Measurements from ENCODE around the gene STARD7. TPM values are rescaled to one million over a fixed set of nuclear protein-coding genes. Genes with fewer than 3 reads are reported as not detected.

Gene STARD7
- total RNA-seq, 1 donor from 2014 or later: 100 TPM

GRCh38 chr2:96241227-96241626 lies 32.6 kb upstream of the STARD7 start:
- Mint-ChIP-seq H3K36me3 (ENCODE audit: unreplicated experiment) (no peaks in the 10 kb centered on the region), H3K9me3 (ENCODE audit: unreplicated experiment) (peaks cover 4% of the 10 kb centered on the region), H3K4me1 (ENCODE audit: low read depth, unreplicated experiment) (peaks cover 4% of the 10 kb centered on the region), H3K27ac (ENCODE audit: unreplicated experiment) (no peak overlapping the region), H3K27me3 (ENCODE audit: unreplicated experiment) (peaks cover 5% of the 10 kb centered on the region), H3K4me3 (ENCODE audit: unreplicated experiment) (no peak overlapping the region)
- no peak for DNase-seq
- no peak for TF ChIP-seq CTCF (IDR thresholded peaks at IDR 0.05; ENCODE audit: partially characterized antibody, unreplicated experiment)

DNA sequence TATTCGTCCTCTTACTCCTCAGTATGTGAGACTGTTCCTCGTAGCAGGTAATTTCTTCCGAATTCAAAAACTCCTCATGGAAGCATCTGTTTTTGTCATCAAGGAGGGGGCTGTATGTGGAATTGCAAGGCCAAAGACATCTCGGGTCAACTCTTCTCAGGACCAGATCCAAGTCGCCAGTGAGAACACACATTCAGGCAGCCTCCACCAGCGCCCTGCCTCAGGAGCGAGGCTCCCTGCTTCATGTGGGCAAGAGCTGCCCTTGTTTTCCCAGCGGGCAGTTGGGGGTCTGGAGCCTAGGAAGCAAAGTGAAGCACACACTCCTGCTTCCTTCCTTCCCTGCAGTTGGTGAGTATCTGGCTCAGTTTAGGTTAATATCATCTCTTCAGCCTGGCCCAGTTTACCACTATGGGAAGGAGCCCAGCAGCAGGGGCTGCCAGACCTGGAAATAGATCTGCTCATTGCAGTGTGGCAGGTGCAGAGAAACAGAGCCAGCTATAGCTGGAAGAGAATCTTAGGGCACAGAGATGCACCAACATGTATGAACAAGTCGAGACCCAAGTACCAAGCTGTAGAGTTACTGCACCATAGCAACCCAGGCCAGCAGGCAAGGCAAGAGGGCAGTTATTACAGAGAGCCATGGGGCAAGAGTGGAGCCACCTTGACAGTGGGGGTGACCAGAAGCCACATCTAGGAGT lies 31.9 kb upstream of the STARD7 start:
- Mint-ChIP-seq H3K4me1 (ENCODE audit: low read depth, unreplicated experiment) (peaks cover 4% of the 10 kb centered on the region), H3K27me3 (ENCODE audit: unreplicated experiment) (peaks cover 5% of the 10 kb centered on the region), H3K36me3 (ENCODE audit: unreplicated experiment) (no peaks in the 10 kb centered on the region), H3K27ac (ENCODE audit: unreplicated experiment) (no peak overlapping the region), H3K4me3 (ENCODE audit: unreplicated experiment) (no peak overlapping the region), H3K9me3 (ENCODE audit: unreplicated experiment) (peaks cover 1% of the 10 kb centered on the region)
- TF ChIP-seq CTCF (IDR thresholded peaks at IDR 0.05; ENCODE audit: partially characterized antibody, unreplicated experiment): no peak
- DNase-seq: no peak

GRCh38 chr2:96239745-96240264 lies 31.2 kb upstream of the STARD7 start:
- no peaks in the 10 kb centered on the region for H3K9me3 Mint-ChIP-seq (ENCODE audit: unreplicated experiment)
- no peaks in the 10 kb centered on the region for H3K36me3 Mint-ChIP-seq (ENCODE audit: unreplicated experiment)
- H3K4me3 Mint-ChIP-seq (ENCODE audit: unreplicated experiment): no peak overlapping the region
- H3K27me3 Mint-ChIP-seq (ENCODE audit: unreplicated experiment): peaks cover 5% of the 10 kb centered on the region
- H3K27ac Mint-ChIP-seq (ENCODE audit: unreplicated experiment): no peak overlapping the region
- peaks cover 4% of the 10 kb centered on the region for H3K4me1 Mint-ChIP-seq (ENCODE audit: low read depth, unreplicated experiment)
- no peak for TF ChIP-seq CTCF (IDR thresholded peaks at IDR 0.05; ENCODE audit: partially characterized antibody, unreplicated experiment)
- no peak for DNase-seq

- H3K27me3 Mint-ChIP-seq (ENCODE audit: unreplicated experiment): peaks cover 5% of the 10 kb centered on the region
- H3K4me1 Mint-ChIP-seq (ENCODE audit: low read depth, unreplicated experiment): peaks cover 4% of the 10 kb centered on the region
- no peaks in the 10 kb centered on the region for H3K36me3 Mint-ChIP-seq (ENCODE audit: unreplicated experiment)
- no peak for DNase-seq
- no peaks in the 10 kb centered on the region for H3K9me3 Mint-ChIP-seq (ENCODE audit: unreplicated experiment)
- H3K27ac Mint-ChIP-seq (ENCODE audit: unreplicated experiment): no peak overlapping the region
- no peak for TF ChIP-seq CTCF (IDR thresholded peaks at IDR 0.05; ENCODE audit: partially characterized antibody, unreplicated experiment)
- H3K4me3 Mint-ChIP-seq (ENCODE audit: unreplicated experiment): no peak overlapping the region
Measured at GRCh38 chr2:96239091-96239490, 30.5 kb upstream of the STARD7 start.

GRCh38 chr2:96238266-96238665 lies 29.6 kb upstream of the STARD7 start:
- DNase-seq: no peak
- H3K27me3 Mint-ChIP-seq (ENCODE audit: unreplicated experiment): peaks cover 5% of the 10 kb centered on the region
- no peak for TF ChIP-seq CTCF (IDR thresholded peaks at IDR 0.05; ENCODE audit: partially characterized antibody, unreplicated experiment)
- no peak overlapping the region for H3K4me3 Mint-ChIP-seq (ENCODE audit: unreplicated experiment)
- no peaks in the 10 kb centered on the region for H3K36me3 Mint-ChIP-seq (ENCODE audit: unreplicated experiment)
- peaks cover 4% of the 10 kb centered on the region for H3K4me1 Mint-ChIP-seq (ENCODE audit: low read depth, unreplicated experiment)
- H3K27ac Mint-ChIP-seq (ENCODE audit: unreplicated experiment): no peak overlapping the region
- no peaks in the 10 kb centered on the region for H3K9me3 Mint-ChIP-seq (ENCODE audit: unreplicated experiment)
